ENCODE measurements around the gene EFNB2. TPM values are rescaled to one million over a fixed set of nuclear protein-coding genes. Genes with fewer than 3 reads are reported as not detected.

EFNB2 gene
- total and polyA plus RNA-seq, 9 of the 15 experiments (the other 6 are each of a cell fraction or from before 2014, with no cell fraction given), result 0.01 to 0.29 (median 0.18) TPM

DNA sequence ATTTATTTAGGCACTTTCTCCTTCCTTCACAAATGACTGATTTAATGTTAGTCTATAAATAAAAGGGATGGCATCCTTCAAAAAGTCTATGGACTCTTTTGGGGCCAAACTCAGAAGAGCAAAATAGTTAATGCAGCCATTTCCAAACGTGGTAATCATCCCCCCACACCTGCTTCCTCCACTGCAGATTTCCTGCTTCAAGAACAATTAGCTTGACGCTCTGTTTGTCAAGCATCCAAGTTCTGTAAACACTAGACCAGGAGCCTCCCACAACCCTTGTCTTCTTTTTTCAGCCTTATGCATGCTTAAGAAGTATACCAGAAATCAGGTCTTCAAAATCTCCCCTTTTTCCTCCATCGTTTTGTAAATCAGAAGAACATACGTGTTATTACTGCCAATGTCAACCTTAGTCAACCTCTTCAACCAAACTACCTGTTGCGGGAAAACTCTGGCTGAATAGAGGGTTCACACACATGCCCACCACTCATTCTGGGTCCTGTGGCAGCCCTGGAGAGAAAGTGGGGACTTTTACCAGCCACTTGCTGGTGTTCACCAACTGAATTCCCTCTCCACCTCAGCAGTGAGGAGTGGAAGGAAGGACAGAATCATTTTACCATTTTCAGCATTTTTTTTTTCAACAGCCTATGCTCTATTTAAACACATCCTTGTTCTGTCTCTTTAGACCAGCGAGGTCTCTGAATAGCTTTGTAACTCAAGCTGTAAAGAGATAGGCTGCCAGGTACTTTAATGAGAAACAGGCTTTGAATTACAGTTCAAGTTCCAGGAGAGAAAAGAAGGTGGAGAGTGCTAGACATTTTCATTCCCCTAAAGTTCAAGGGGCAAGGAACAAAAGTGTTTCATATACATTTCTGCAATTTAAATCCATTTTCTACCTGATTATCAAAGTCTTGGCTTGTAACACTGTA, 39.1 kb downstream of the EFNB2 start (continued):
- TF ChIP-seq, protein P1, sequence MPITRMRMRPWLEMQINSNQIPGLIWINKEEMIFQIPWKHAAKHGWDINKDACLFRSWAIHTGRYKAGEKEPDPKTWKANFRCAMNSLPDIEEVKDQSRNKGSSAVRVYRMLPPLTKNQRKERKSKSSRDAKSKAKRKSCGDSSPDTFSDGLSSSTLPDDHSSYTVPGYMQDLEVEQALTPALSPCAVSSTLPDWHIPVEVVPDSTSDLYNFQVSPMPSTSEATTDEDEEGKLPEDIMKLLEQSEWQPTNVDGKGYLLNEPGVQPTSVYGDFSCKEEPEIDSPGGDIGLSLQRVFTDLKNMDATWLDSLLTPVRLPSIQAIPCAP (CRISPR knock-in tag; IDR thresholded peaks at IDR 0.05; ENCODE audit: borderline replicate concordance), result no peak
- TF ChIP-seq RAD21 (CRISPR knock-in tag; conservative IDR thresholded peaks at IDR 0.05 in 1 of 2, IDR thresholded peaks at IDR 0.05 in 1 of 2) (no peak), ZNF699 (CRISPR knock-in tag; IDR thresholded peaks at IDR 0.05; ENCODE audit: insufficient replicate concordance) (no peak), ASH1L (IDR thresholded peaks at IDR 0.05; ENCODE audit: borderline replicate concordance, low read depth, partially characterized antibody) (no peak), SMARCE1 (IDR thresholded peaks at IDR 0.05) (no peak)

DNA sequence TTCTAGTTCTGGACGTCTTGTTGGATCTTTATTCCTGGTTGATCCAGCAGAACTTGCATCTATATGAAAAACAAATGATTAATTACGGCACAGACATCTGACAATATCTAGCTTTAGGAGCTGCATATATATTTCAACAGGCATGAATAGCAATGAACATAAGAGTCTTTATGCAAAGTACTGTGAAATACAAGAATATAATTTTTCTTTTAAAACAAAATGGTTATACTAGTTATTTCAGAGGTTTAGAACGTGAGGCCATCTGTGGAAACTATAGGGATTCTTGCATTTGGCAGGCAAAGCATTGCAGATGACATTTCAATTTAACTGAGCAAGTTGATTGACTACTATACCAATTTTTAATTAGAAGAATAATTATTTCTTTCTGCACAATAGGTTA, 40.5 kb downstream of the EFNB2 start:
- H3K27me3 ChIP-seq (ENCODE audit: control insufficient read depth in 2 of 2, insufficient read depth in 2 of 2, low read length in 2 of 2), result peaks cover 0 to 10% of the 10 kb centered on the region in 2 experiments; a peak in 1 of 5 replicates

More for the DNA sequence above, 40.5 kb downstream of the EFNB2 start:
- Histone ChIP-seq H2AFZ (ENCODE audit: low read depth, low read length) (no peak overlapping the region), H3K27ac (ENCODE audit: extremely low read depth, low read depth, low read length) (no peak overlapping the region), H3K9me3 (replicated peaks; ENCODE audit: control insufficient read depth, insufficient read depth, low read depth, low read length) (no peaks in the 10 kb centered on the region), H3K4me1 (replicated peaks in 1 of 2; ENCODE audit: control insufficient read depth in 2 of 2, insufficient read depth in 2 of 2, low read length in 2 of 2) (no peaks in the 10 kb centered on the region; a peak in 1 of 5 replicates), H3K79me2 (ENCODE audit: control insufficient read depth, insufficient read depth, low read length) (no peaks in the 10 kb centered on the region), H3K9ac (ENCODE audit: insufficient read depth in 1 of 2, low read depth in 2 of 2, low read length in 2 of 2) (no peak overlapping the region), H3K4me3 (no peak overlapping the region), H3K9me1 (ENCODE audit: control insufficient read depth, insufficient read depth, low read length) (no peaks in the 10 kb centered on the region), H3K4me2 (ENCODE audit: insufficient read depth, low read length) (no peak overlapping the region), H4K20me1 (replicated peaks; ENCODE audit: control insufficient read depth, insufficient read depth, low read length) (no peaks in the 10 kb centered on the region), H3K36me3 (ENCODE audit: control insufficient read depth, insufficient read depth, low read length) (no peaks in the 10 kb centered on the region)
- in situ Hi-C loops (cut with MboI) (no loop called here), intact Hi-C loops (cut with micrococcal nuclease) (no loop called here)
- no peak for FAIRE-seq
- TF ChIP-seq, protein P2, sequence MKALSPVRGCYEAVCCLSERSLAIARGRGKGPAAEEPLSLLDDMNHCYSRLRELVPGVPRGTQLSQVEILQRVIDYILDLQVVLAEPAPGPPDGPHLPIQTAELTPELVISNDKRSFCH (CRISPR knock-in tag; IDR thresholded peaks at IDR 0.05), result no peak
- TF ChIP-seq, protein P2 (tag; IDR thresholded peaks at IDR 0.05), result no peak
- no peak for TF ChIP-seq ZNF239 (CRISPR knock-in tag; IDR thresholded peaks at IDR 0.05)
- BruUV-seq (replicated peaks), result no TSS peak
- WGBS (ENCODE audit: insufficient coverage, low coverage, missing lambda C conversion rate), result 0% methylated on average over 3 of the region's 3 CpGs
- no peak for ATAC-seq
- CTCF ChIA-PET (ENCODE audit: low intra/inter-chr PET ratio), result no interaction called here
- POLR2A ChIA-PET, result no interaction called here
- no peak for DNase-seq (ENCODE audit: extremely low read depth in 1 of 4, low spot score in 3 of 4)

All from K562 (cell line).